ENCODE measurements around the gene GLS. TPM values are rescaled to one million over a fixed set of nuclear protein-coding genes. Genes with fewer than 3 reads are reported as not detected.

GLS gene
- total and polyA plus RNA-seq, 9 of the 15 experiments (the other 6 are each of a cell fraction or from before 2014, with no cell fraction given) = 13.7 to 77.5 (median 48.2) TPM

DNA sequence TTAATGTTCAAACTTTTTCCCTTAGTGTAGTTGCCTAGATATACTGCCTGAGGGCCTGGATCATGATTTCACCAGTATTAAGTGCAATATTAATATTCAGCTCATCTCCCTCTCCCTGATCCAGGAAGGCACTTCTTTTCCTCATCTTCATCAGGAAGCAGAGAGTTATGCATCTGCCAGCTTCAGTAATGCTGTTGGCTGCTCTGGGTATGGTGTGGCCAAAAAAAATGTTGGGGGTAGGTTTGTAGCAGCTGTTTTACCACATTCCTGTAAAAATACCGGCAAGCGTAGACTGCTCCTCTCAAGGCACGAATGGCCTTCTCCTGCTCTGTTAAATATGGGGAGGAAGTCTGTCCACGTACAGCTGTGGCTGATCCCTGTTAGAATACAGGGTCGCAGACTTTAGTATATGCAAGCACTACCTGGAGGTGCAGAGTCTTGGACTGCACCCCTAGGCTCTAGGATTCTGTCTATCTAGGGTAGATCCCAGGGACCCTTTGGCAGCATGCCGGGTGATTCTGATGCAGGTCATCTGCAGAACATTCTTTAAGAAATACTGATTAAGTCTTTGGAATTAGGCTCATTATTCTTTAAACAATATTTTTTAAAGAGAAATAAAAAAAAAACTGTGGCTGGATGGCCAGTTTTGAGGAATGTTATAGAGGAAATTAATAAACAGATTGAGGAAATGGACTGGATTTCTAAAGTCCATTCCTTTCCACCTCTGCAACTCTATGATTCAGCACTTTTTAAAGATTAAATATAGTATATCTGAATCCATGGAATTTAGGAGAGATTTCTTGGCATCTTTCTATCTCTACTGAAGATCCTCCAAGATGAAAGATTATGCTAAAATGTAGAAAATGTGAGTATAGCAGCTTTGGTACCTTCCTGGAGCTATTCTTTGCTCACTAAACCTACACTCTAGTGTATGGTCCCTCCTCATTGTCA is 21.0 kb upstream of the GLS start:
- Histone ChIP-seq H3K4me2 (ENCODE audit: insufficient read depth, low read length) (no peak overlapping the region), H4K20me1 (replicated peaks; ENCODE audit: control insufficient read depth, insufficient read depth, low read length) (no peaks in the 10 kb centered on the region), H3K9me3 (replicated peaks; ENCODE audit: control insufficient read depth, insufficient read depth, low read depth, low read length) (no peaks in the 10 kb centered on the region), H3K4me3 (no peak overlapping the region), H3K9ac (ENCODE audit: insufficient read depth in 1 of 2, low read depth in 2 of 2, low read length in 2 of 2) (no peak overlapping the region), H3K9me1 (ENCODE audit: control insufficient read depth, insufficient read depth, low read length) (no peaks in the 10 kb centered on the region), H2AFZ (ENCODE audit: low read depth, low read length) (no peak overlapping the region), H3K27ac (ENCODE audit: extremely low read depth, low read depth, low read length) (no peak overlapping the region), H3K79me2 (ENCODE audit: control insufficient read depth, insufficient read depth, low read length) (no peaks in the 10 kb centered on the region), H3K36me3 (ENCODE audit: control insufficient read depth, insufficient read depth, low read length) (no peaks in the 10 kb centered on the region), H3K27me3 (ENCODE audit: control insufficient read depth in 2 of 2, insufficient read depth in 2 of 2, low read length in 2 of 2) (no peaks in the 10 kb centered on the region), H3K4me1 (replicated peaks in 1 of 2; ENCODE audit: control insufficient read depth in 2 of 2, insufficient read depth in 2 of 2, low read length in 2 of 2) (no peaks in the 10 kb centered on the region)
- BruUV-seq (replicated peaks) = no TSS peak
- ChIA-PET POLR2A (interaction anchor here (0.6 to 1.3 kb wide), 2 partner anchors 21 to 1725 kb away, joined by 3 read pairs; no protein-coding TSS in a partner anchor), CTCF (ENCODE audit: low intra/inter-chr PET ratio) (no interaction called here)
- FAIRE-seq = no peak
- no peak for DNase-seq (ENCODE audit: extremely low read depth in 1 of 4, low spot score in 3 of 4)
- intact Hi-C loops (cut with micrococcal nuclease) = no loop called here
- 27% methylated on average over 6 of the region's 6 CpGs for WGBS (ENCODE audit: insufficient coverage, low coverage, missing lambda C conversion rate)
- TF ChIP-seq MBD2 (IDR thresholded peaks at IDR 0.05; ENCODE audit: borderline replicate concordance, low read depth) (no peak), MAFG (tag; conservative IDR thresholded peaks at IDR 0.05) (peak; percentile 55), MAFF (IDR thresholded peaks at IDR 0.05; ENCODE audit: low read length) (peak; percentile 17; the same call in 1 of the 2 replicates), C11orf30 (IDR thresholded peaks at IDR 0.05; ENCODE audit: low read depth) (peak; percentile 54; the same call in 1 of the 2 replicates), ZNF316 (IDR thresholded peaks at IDR 0.05) (peak; percentile 38), XRCC4 (IDR thresholded peaks at IDR 0.05; ENCODE audit: extremely low read depth, insufficient read depth, insufficient read length) (no peak), NFE2L1 (tag; IDR thresholded peaks at IDR 0.05; ENCODE audit: borderline replicate concordance, low read depth) (0 out of 2 replicates have a peak, but pooled peaks have one; percentile 36), NFE2 (IDR thresholded peaks at IDR 0.05; ENCODE audit: low read depth) (peak; percentile 53)
- TF ChIP-seq, protein P1, sequence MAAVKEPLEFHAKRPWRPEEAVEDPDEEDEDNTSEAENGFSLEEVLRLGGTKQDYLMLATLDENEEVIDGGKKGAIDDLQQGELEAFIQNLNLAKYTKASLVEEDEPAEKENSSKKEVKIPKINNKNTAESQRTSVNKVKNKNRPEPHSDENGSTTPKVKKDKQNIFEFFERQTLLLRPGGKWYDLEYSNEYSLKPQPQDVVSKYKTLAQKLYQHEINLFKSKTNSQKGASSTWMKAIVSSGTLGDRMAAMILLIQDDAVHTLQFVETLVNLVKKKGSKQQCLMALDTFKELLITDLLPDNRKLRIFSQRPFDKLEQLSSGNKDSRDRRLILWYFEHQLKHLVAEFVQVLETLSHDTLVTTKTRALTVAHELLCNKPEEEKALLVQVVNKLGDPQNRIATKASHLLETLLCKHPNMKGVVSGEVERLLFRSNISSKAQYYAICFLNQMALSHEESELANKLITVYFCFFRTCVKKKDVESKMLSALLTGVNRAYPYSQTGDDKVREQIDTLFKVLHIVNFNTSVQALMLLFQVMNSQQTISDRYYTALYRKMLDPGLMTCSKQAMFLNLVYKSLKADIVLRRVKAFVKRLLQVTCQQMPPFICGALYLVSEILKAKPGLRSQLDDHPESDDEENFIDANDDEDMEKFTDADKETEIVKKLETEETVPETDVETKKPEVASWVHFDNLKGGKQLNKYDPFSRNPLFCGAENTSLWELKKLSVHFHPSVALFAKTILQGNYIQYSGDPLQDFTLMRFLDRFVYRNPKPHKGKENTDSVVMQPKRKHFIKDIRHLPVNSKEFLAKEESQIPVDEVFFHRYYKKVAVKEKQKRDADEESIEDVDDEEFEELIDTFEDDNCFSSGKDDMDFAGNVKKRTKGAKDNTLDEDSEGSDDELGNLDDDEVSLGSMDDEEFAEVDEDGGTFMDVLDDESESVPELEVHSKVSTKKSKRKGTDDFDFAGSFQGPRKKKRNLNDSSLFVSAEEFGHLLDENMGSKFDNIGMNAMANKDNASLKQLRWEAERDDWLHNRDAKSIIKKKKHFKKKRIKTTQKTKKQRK (IDR thresholded peaks at IDR 0.05; ENCODE audit: borderline replicate concordance, low read depth, low read length) = no peak
- no peak for ATAC-seq
- in situ Hi-C loops (cut with MboI) = no loop called here

Measured in K562 (cell line).